Measurements from ENCODE around the gene SIRT6. TPM values are rescaled to one million over a fixed set of nuclear protein-coding genes. Genes with fewer than 3 reads are reported as not detected.

SIRT6 gene
- polyA plus RNA-seq, 1 donor from 2014 or later: 42.8 TPM

DNA sequence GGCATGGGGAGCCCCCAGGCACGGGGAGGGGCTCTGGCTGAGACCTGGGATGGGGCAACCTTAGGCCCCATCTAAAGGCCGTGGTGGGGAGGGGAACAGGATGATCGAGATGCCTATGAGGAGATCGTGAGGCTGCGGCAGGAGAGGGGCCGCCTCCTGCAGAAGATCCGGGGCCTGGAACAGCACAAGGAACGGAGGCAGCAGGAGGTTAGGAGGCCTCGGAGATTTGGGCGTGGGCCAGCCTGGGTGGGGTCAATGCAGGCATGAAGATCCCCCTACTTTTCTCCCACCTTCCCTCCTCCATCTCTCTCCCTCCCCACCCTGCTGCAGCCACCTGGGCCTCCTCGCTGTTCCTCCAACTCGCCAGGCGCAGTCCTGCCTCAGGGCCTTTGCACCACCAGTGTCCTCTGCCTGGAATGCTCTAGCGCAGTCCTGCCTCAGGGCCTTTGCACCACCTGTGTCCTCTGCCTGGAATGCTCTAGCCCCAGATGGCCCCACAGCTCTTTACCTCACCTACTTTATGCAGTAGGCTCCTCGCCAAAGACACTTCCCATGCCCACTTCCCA is 27.9 kb upstream of the SIRT6 start:
- H3K27me3 ChIP-seq (ENCODE audit: insufficient read depth, low read depth, low read length): no peaks in the 10 kb centered on the region
- H4K20me1 ChIP-seq (ENCODE audit: insufficient read depth): no peaks in the 10 kb centered on the region
- H3K27ac ChIP-seq (ENCODE audit: low read length): no peak overlapping the region
- no peaks in the 10 kb centered on the region for H3K9me3 ChIP-seq (ENCODE audit: low read length)
- no peak overlapping the region for H3K9ac ChIP-seq (ENCODE audit: low read length)
- H3F3A ChIP-seq (ENCODE audit: insufficient read depth, low read length, poor library complexity, severe bottlenecking): no peaks in the 10 kb centered on the region
- no peaks in the 10 kb centered on the region for H3K9me2 ChIP-seq (ENCODE audit: insufficient read depth, low read length)
- no peaks in the 10 kb centered on the region for H3K36me3 ChIP-seq (ENCODE audit: insufficient read depth, low read length)
- no peak overlapping the region for H3K4me2 ChIP-seq (ENCODE audit: low read length)
- no peak overlapping the region for H3K4me3 ChIP-seq (ENCODE audit: low read length)
- TF ChIP-seq, protein P1, sequence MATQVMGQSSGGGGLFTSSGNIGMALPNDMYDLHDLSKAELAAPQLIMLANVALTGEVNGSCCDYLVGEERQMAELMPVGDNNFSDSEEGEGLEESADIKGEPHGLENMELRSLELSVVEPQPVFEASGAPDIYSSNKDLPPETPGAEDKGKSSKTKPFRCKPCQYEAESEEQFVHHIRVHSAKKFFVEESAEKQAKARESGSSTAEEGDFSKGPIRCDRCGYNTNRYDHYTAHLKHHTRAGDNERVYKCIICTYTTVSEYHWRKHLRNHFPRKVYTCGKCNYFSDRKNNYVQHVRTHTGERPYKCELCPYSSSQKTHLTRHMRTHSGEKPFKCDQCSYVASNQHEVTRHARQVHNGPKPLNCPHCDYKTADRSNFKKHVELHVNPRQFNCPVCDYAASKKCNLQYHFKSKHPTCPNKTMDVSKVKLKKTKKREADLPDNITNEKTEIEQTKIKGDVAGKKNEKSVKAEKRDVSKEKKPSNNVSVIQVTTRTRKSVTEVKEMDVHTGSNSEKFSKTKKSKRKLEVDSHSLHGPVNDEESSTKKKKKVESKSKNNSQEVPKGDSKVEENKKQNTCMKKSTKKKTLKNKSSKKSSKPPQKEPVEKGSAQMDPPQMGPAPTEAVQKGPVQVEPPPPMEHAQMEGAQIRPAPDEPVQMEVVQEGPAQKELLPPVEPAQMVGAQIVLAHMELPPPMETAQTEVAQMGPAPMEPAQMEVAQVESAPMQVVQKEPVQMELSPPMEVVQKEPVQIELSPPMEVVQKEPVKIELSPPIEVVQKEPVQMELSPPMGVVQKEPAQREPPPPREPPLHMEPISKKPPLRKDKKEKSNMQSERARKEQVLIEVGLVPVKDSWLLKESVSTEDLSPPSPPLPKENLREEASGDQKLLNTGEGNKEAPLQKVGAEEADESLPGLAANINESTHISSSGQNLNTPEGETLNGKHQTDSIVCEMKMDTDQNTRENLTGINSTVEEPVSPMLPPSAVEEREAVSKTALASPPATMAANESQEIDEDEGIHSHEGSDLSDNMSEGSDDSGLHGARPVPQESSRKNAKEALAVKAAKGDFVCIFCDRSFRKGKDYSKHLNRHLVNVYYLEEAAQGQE (IDR thresholded peaks at IDR 0.05; ENCODE audit: borderline replicate concordance): no peak
- TF ChIP-seq EZH2 (IDR thresholded peaks at IDR 0.05; ENCODE audit: borderline replicate concordance, insufficient read depth, low read length, poor library complexity, severe bottlenecking) (no peak), POLR2AphosphoS5 (IDR thresholded peaks at IDR 0.05) (no peak), SMC3 (conservative IDR thresholded peaks at IDR 0.05; ENCODE audit: poor library complexity) (no peak), TAF1 (IDR thresholded peaks at IDR 0.05; ENCODE audit: low read depth) (no peak), RAD21 (conservative IDR thresholded peaks at IDR 0.05) (no peak), EP300 (conservative IDR thresholded peaks at IDR 0.05; ENCODE audit: poor library complexity, severe bottlenecking) (no peak), MXI1 (conservative IDR thresholded peaks at IDR 0.05; ENCODE audit: poor library complexity, severe bottlenecking) (no peak)
- TF ChIP-seq, protein P2, sequence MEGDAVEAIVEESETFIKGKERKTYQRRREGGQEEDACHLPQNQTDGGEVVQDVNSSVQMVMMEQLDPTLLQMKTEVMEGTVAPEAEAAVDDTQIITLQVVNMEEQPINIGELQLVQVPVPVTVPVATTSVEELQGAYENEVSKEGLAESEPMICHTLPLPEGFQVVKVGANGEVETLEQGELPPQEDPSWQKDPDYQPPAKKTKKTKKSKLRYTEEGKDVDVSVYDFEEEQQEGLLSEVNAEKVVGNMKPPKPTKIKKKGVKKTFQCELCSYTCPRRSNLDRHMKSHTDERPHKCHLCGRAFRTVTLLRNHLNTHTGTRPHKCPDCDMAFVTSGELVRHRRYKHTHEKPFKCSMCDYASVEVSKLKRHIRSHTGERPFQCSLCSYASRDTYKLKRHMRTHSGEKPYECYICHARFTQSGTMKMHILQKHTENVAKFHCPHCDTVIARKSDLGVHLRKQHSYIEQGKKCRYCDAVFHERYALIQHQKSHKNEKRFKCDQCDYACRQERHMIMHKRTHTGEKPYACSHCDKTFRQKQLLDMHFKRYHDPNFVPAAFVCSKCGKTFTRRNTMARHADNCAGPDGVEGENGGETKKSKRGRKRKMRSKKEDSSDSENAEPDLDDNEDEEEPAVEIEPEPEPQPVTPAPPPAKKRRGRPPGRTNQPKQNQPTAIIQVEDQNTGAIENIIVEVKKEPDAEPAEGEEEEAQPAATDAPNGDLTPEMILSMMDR (IDR thresholded peaks at IDR 0.05; ENCODE audit: poor library complexity, severe bottlenecking): no peak
- no peak overlapping the region for H2AFZ ChIP-seq (ENCODE audit: low read depth, low read length)
- H3K79me2 ChIP-seq (replicated peaks; ENCODE audit: insufficient read depth, low read length): no peaks in the 10 kb centered on the region

DNA sequence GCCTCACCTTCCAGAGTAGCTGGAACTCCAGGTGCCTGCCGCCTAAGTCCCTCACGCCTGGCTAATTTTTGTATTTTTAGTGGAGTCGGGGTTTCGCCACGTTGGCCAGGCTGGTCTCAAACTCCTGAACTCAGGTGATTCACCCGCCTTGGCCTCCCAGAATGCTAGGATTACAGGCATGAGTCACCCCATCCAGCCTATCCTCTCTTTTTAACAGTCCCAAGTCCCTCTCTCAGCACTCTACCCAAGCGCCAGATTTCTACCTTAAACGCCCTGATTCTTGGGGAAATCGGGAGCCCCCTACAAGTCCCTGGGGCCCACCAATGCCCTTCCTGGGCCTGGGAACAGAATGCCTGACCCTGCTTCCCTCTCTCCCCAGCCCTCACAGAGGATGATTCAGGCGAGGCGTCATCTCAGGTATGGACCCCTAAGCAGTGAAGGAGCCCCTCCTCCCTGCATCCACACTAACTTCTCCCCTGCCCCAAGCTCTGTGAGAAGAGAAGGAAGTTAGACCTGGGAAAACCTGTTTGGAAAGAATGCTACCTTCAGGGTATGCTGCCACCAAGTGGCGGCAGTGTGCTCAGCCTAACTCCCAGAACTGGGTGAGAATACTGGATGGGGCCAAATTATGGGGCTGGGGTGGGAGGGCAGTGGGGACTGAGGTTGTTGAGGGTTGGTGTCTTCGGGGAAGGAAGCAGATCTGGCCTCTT is 26.2 kb upstream of the SIRT6 start:
- H3K4me3 ChIP-seq (ENCODE audit: low read length): no peak overlapping the region
- H3F3A ChIP-seq (ENCODE audit: insufficient read depth, low read length, poor library complexity, severe bottlenecking): no peaks in the 10 kb centered on the region
- no peaks in the 10 kb centered on the region for H3K9me2 ChIP-seq (ENCODE audit: insufficient read depth, low read length)
- TF ChIP-seq RAD21 (conservative IDR thresholded peaks at IDR 0.05): peak; percentile 31
- peak; percentile 29 for TF ChIP-seq SMC3 (conservative IDR thresholded peaks at IDR 0.05; ENCODE audit: poor library complexity)
- TF ChIP-seq, protein P2 (IDR thresholded peaks at IDR 0.05; ENCODE audit: poor library complexity, severe bottlenecking): peak; percentile 39
- TF ChIP-seq MXI1 (conservative IDR thresholded peaks at IDR 0.05; ENCODE audit: poor library complexity, severe bottlenecking): no peak
- no peaks in the 10 kb centered on the region for H3K27me3 ChIP-seq (ENCODE audit: insufficient read depth, low read depth, low read length)
- no peaks in the 10 kb centered on the region for H3K79me2 ChIP-seq (replicated peaks; ENCODE audit: insufficient read depth, low read length)
- H3K27ac ChIP-seq (ENCODE audit: low read length): no peak overlapping the region
- H3K36me3 ChIP-seq (ENCODE audit: insufficient read depth, low read length): no peaks in the 10 kb centered on the region
- H3K4me2 ChIP-seq (ENCODE audit: low read length): no peak overlapping the region
- H3K9ac ChIP-seq (ENCODE audit: low read length): no peak overlapping the region
- no peaks in the 10 kb centered on the region for H3K9me3 ChIP-seq (ENCODE audit: low read length)
- H4K20me1 ChIP-seq (ENCODE audit: insufficient read depth): no peaks in the 10 kb centered on the region
- H2AFZ ChIP-seq (ENCODE audit: low read depth, low read length): no peak overlapping the region
